ENCODE measurements around the gene TMEM214. TPM values are rescaled to one million over a fixed set of nuclear protein-coding genes. Genes with fewer than 3 reads are reported as not detected.

Gene TMEM214
- total RNA-seq, 2 donors from 2014 or later: 54.3 to 68.0 TPM

GRCh38 chr2:27007416-27008374, 25.1 kb upstream of the TMEM214 start:
- ATAC-seq: no peak
- Mint-ChIP-seq H3K9me3 (no peaks in the 10 kb centered on the region), H3K36me3 (no peaks in the 10 kb centered on the region), H3K27ac (no peak overlapping the region)
- DNase-seq (ENCODE audit: low spot score in 2 of 2): no peak

- H3K36me3 Mint-ChIP-seq: no peaks in the 10 kb centered on the region
Measured at GRCh38 chr2:27008678-27009077, 24.1 kb upstream of the TMEM214 start.

GRCh38 chr2:27009083-27009482, 23.7 kb upstream of the TMEM214 start:
- ATAC-seq (no peak), DNase-seq (ENCODE audit: low spot score in 2 of 2) (no peak)
- Mint-ChIP-seq H3K27ac (no peak overlapping the region), H3K9me3 (no peaks in the 10 kb centered on the region), H3K36me3 (no peaks in the 10 kb centered on the region)

More at GRCh38 chr2:27008678-27009077, 24.1 kb upstream of the TMEM214 start:
- no peak overlapping the region for H3K27ac Mint-ChIP-seq
- ATAC-seq: no peak
- H3K9me3 Mint-ChIP-seq: no peaks in the 10 kb centered on the region
- DNase-seq (ENCODE audit: low spot score in 2 of 2): no peak

GRCh38 chr2:27009716-27010115, 23.0 kb upstream of the TMEM214 start:
- Mint-ChIP-seq H3K27ac (peak overlapping the region in 1 of 2 donors; percentile 26), H3K36me3 (no peaks in the 10 kb centered on the region), H3K9me3 (no peaks in the 10 kb centered on the region)
- ATAC-seq (no peak), DNase-seq (ENCODE audit: low spot score in 2 of 2) (no peak)

GRCh38 chr2:27010139-27010538, 22.6 kb upstream of the TMEM214 start:
- no peak overlapping the region for H3K27ac Mint-ChIP-seq

GRCh38 chr2:27013738-27014137, 19.0 kb upstream of the TMEM214 start:
- H3K27ac Mint-ChIP-seq: no peak overlapping the region
- DNase-seq (ENCODE audit: low spot score in 2 of 2): no peak
- ATAC-seq: no peak
- H3K36me3 Mint-ChIP-seq: no peaks in the 10 kb centered on the region
- H3K9me3 Mint-ChIP-seq: no peaks in the 10 kb centered on the region

More at GRCh38 chr2:27010139-27010538, 22.6 kb upstream of the TMEM214 start:
- no peaks in the 10 kb centered on the region for H3K9me3 Mint-ChIP-seq
- DNase-seq (ENCODE audit: low spot score in 2 of 2): no peak
- no peaks in the 10 kb centered on the region for H3K36me3 Mint-ChIP-seq
- ATAC-seq: no peak

GRCh38 chr2:27014771-27015433, 17.9 kb upstream of the TMEM214 start:
- no peak for ATAC-seq

GRCh38 chr2:27016801-27017325, 15.9 kb upstream of the TMEM214 start:
- DNase-seq (ENCODE audit: low spot score in 2 of 2) (peak in 1 of 2 donors; percentile 39), ATAC-seq (peak; percentile 29 to 63)
- Mint-ChIP-seq H3K9me3 (no peaks in the 10 kb centered on the region), H3K27ac (no peak overlapping the region), H3K36me3 (no peaks in the 10 kb centered on the region)

More at GRCh38 chr2:27014771-27015433, 17.9 kb upstream of the TMEM214 start:
- H3K27ac Mint-ChIP-seq: peak overlapping the region in 1 of 2 donors; percentile 75
- H3K36me3 Mint-ChIP-seq: no peaks in the 10 kb centered on the region
- no peaks in the 10 kb centered on the region for H3K9me3 Mint-ChIP-seq
- no peak for DNase-seq (ENCODE audit: low spot score in 2 of 2)

- DNase-seq (ENCODE audit: low spot score in 2 of 2) (no peak), ATAC-seq (no peak)
- Mint-ChIP-seq H3K36me3 (no peaks in the 10 kb centered on the region), H3K9me3 (no peaks in the 10 kb centered on the region), H3K27ac (no peak overlapping the region)
Measured at GRCh38 chr2:27018142-27018541, 14.6 kb upstream of the TMEM214 start.

- ATAC-seq (no peak), DNase-seq (ENCODE audit: low spot score in 2 of 2) (no peak)
- no peaks in the 10 kb centered on the region for H3K36me3 Mint-ChIP-seq
- H3K27ac Mint-ChIP-seq: no peak overlapping the region
- no peaks in the 10 kb centered on the region for H3K9me3 Mint-ChIP-seq
Measured at GRCh38 chr2:27019459-27019858, 13.3 kb upstream of the TMEM214 start.

- ATAC-seq (no peak), DNase-seq (ENCODE audit: low spot score in 2 of 2) (no peak)
- Mint-ChIP-seq H3K36me3 (no peaks in the 10 kb centered on the region), H3K9me3 (no peaks in the 10 kb centered on the region), H3K27ac (peak overlapping the region in 1 of 2 donors; percentile 53)
Measured at GRCh38 chr2:27019931-27020855, 12.6 kb upstream of the TMEM214 start.

- H3K36me3 Mint-ChIP-seq: no peaks in the 10 kb centered on the region
- H3K9me3 Mint-ChIP-seq: no peaks in the 10 kb centered on the region
- DNase-seq (ENCODE audit: low spot score in 2 of 2): no peak
- H3K27ac Mint-ChIP-seq: no peak overlapping the region
- ATAC-seq: no peak
Measured at GRCh38 chr2:27021253-27022049, 11.3 kb upstream of the TMEM214 start.

- H3K9me3 Mint-ChIP-seq: no peaks in the 10 kb centered on the region
- no peak for DNase-seq (ENCODE audit: low spot score in 2 of 2)
- H3K27ac Mint-ChIP-seq: peak overlapping the region in 1 of 2 donors; percentile 38
- ATAC-seq: no peak
- peaks cover 0 to 4% of the 10 kb centered on the region in 2 donors for H3K36me3 Mint-ChIP-seq
Measured at GRCh38 chr2:27023740-27024139, 9.0 kb upstream of the TMEM214 start.

- no peak for ATAC-seq
Measured at GRCh38 chr2:27024188-27024587, 8.6 kb upstream of the TMEM214 start.

GRCh38 chr2:27024812-27025211, 8.0 kb upstream of the TMEM214 start:
- no peak for DNase-seq (ENCODE audit: low spot score in 2 of 2)
- no peaks in the 10 kb centered on the region for H3K9me3 Mint-ChIP-seq
- ATAC-seq: no peak
- peaks cover 0 to 4% of the 10 kb centered on the region in 2 donors for H3K36me3 Mint-ChIP-seq
- peak overlapping the region; percentile 7 to 27 for H3K27ac Mint-ChIP-seq

More at GRCh38 chr2:27024188-27024587, 8.6 kb upstream of the TMEM214 start:
- Mint-ChIP-seq H3K9me3 (no peaks in the 10 kb centered on the region), H3K27ac (no peak overlapping the region), H3K36me3 (peaks cover 0 to 4% of the 10 kb centered on the region in 2 donors)
- no peak for DNase-seq (ENCODE audit: low spot score in 2 of 2)

Data from activated naive CD4-positive, alpha-beta T cell treated with anti-CD3 and anti-CD28 coated beads, Interleukin-2, amount 50 U/mL, for 72 hours (primary cell).